ENCODE data around the gene MESD. TPM values are rescaled to one million over a fixed set of nuclear protein-coding genes. Genes with fewer than 3 reads are reported as not detected.

Gene MESD
- total and polyA plus RNA-seq, 9 of the 15 experiments (the other 6 are each of a cell fraction or from before 2014, with no cell fraction given): 11.3 to 39.7 (median 22.8) TPM

- no peak for TF ChIP-seq NFIC (IDR thresholded peaks at IDR 0.05)
- no peak for TF ChIP-seq GABPB1 (CRISPR knock-in tag; IDR thresholded peaks at IDR 0.05)
- TF ChIP-seq ZNF655 (CRISPR knock-in tag; IDR thresholded peaks at IDR 0.05): no peak
- no peak for TF ChIP-seq DMBX1 (CRISPR knock-in tag; IDR thresholded peaks at IDR 0.05; ENCODE audit: borderline replicate concordance)
- TF ChIP-seq ZBTB2 (IDR thresholded peaks at IDR 0.05): no peak
- TF ChIP-seq ZFX (CRISPR knock-in tag; IDR thresholded peaks at IDR 0.05): no peak
- TF ChIP-seq MIER1 (IDR thresholded peaks at IDR 0.05; ENCODE audit: low read depth): no peak
- no peak for TF ChIP-seq FOXK1 (CRISPR knock-in tag; IDR thresholded peaks at IDR 0.05; ENCODE audit: borderline replicate concordance)
- TF ChIP-seq PRMT5 (CRISPR knock-in tag; IDR thresholded peaks at IDR 0.05): no peak
- TF ChIP-seq NFYB (IDR thresholded peaks at IDR 0.05; ENCODE audit: extremely low read depth, insufficient read length): no peak
- TF ChIP-seq TFAP4 (CRISPR knock-in tag; IDR thresholded peaks at IDR 0.05; ENCODE audit: borderline replicate concordance): no peak
- no peak for TF ChIP-seq ZFP30 (CRISPR knock-in tag; IDR thresholded peaks at IDR 0.05; ENCODE audit: borderline replicate concordance)
- TF ChIP-seq FOXP4 (CRISPR knock-in tag; IDR thresholded peaks at IDR 0.05; ENCODE audit: borderline replicate concordance): no peak
- TF ChIP-seq COPS2 (conservative IDR thresholded peaks at IDR 0.05): no peak
These were observed 30.7 kb downstream of the MESD start (continued) for GRCh38 chr15:80958818-80959495.
